ENCODE measurements around the gene LTK. TPM values are rescaled to one million over a fixed set of nuclear protein-coding genes. Genes with fewer than 3 reads are reported as not detected.

The LTK gene
- total and polyA plus RNA-seq, 2 of the 8 experiments (the other 6 are each of a cell fraction or from before 2014, with no cell fraction given), result 0.05 to 0.19 TPM

- no peak overlapping the region for H2BK15ac ChIP-seq (ENCODE audit: low read length)
- no peak overlapping the region for H2BK120ac ChIP-seq (replicated peaks; ENCODE audit: low read depth, low read length)
- H3K23me2 ChIP-seq (ENCODE audit: low read depth, low read length), result peaks cover 15% of the 10 kb centered on the region
- H2BK20ac ChIP-seq (ENCODE audit: low read length), result no peak overlapping the region
- no peak overlapping the region for H3K4ac ChIP-seq (replicated peaks; ENCODE audit: insufficient read length, low read depth, low read length)
- no peak overlapping the region for H2BK12ac ChIP-seq (ENCODE audit: low read depth, low read length)
- H2AK5ac ChIP-seq (ENCODE audit: low read depth, low read length), result no peak overlapping the region
- H3K4me2 ChIP-seq (ENCODE audit: insufficient read depth in 1 of 2, low read depth in 2 of 2, low read length in 2 of 2), result peak overlapping the region; percentile 90 to 96
- H3K4me1 ChIP-seq (replicated peaks in 1 of 4; ENCODE audit: control insufficient read depth in 3 of 4, insufficient read depth in 4 of 4, low read length in 3 of 4), result peaks cover 0 to 26% (median 13%) of the 10 kb centered on the region in 4 experiments; a peak in 5 of 7 replicates
- peaks cover 32 to 73% (median 62%) of the 10 kb centered on the region in 4 experiments for H3K27me3 ChIP-seq (replicated peaks in 1 of 4; ENCODE audit: control insufficient read depth in 3 of 4, extremely low read depth in 1 of 4, insufficient read depth in 3 of 4, low read length in 3 of 4)
- no peak overlapping the region for H4K8ac ChIP-seq (ENCODE audit: extremely low read depth, insufficient read depth, low read length)
- WGBS, 2 experiments (ENCODE audit: extremely low coverage in 1 of 2, insufficient coverage in 1 of 2, insufficient read length in 1 of 2, insufficient replicate concordance in 2 of 2, low coverage in 1 of 2, low lambda C conversion rate in 2 of 2, missing lambda C conversion rate in 1 of 2), result 2% methylated on average over 10 of the region's 56 CpGs; no CpG with 5 or more reads in 1 of the 2 experiments
- peaks cover 0 to 8% (median 0%) of the 10 kb centered on the region in 4 experiments; a peak in 1 of 8 replicates for H3K36me3 ChIP-seq (ENCODE audit: control insufficient read depth in 2 of 4, insufficient read depth in 4 of 4, low read length in 3 of 4)
- no peak overlapping the region for H2AFZ ChIP-seq (ENCODE audit: low read length)
- no peaks in the 10 kb centered on the region for H3K79me2 ChIP-seq (ENCODE audit: control insufficient read depth in 1 of 2, insufficient read depth in 2 of 2, low read length in 2 of 2)
- ChIA-PET POLR2A (ENCODE audit: partially characterized antibody) (interaction anchor here (1.1 to 2.5 kb wide), 3 partner anchors 10 to 18 kb away, joined by 6 to 19 read pairs (median 6); partner anchors contain the start of gene ITPKA), CTCF (ENCODE audit: partially characterized antibody) (interaction anchor here (0.6 to 2.3 kb wide), 6 partner anchors 14 to 251 kb away, joined by 3 to 7 read pairs (median 4); no protein-coding TSS in a partner anchor)
- H3K4me3 ChIP-seq (ENCODE audit: extremely low read depth in 1 of 4, insufficient read depth in 2 of 4, low read depth in 3 of 4, low read length in 4 of 4), result peak overlapping the region in 3 of 4 experiments; percentile 9 to 65 (median 15); a peak in 6 of 8 replicates
- H3K9ac ChIP-seq (replicated peaks in 1 of 4; ENCODE audit: extremely low read depth in 1 of 4, low read depth in 3 of 4, low read length in 3 of 4), result no peak overlapping the region
- no peak overlapping the region for H3K56ac ChIP-seq (replicated peaks; ENCODE audit: insufficient read length, low read depth, low read length)
- H2BK5ac ChIP-seq (ENCODE audit: low read depth, low read length), result no peak overlapping the region
- FAIRE-seq (no peak), DNase-seq (ENCODE audit: low read depth in 1 of 2, low spot score in 2 of 2) (peak in 1 of 2 experiments; percentile 75)
- H3K27ac ChIP-seq (ENCODE audit: low read depth, low read length), result no peak overlapping the region
- H3K23ac ChIP-seq (ENCODE audit: insufficient read length), result no peak overlapping the region
- no peak overlapping the region; the same call in 1 of the 2 replicates for H3K18ac ChIP-seq (ENCODE audit: extremely low read depth, low read length)
- peaks cover 0 to 12% of the 10 kb centered on the region in 2 experiments for H4K20me1 ChIP-seq (replicated peaks in 1 of 2; ENCODE audit: control insufficient read depth in 1 of 2, insufficient read depth in 2 of 2, low read length in 2 of 2)
- H4K91ac ChIP-seq (replicated peaks; ENCODE audit: insufficient read length, low read length), result no peak overlapping the region
- no peak overlapping the region for H4K5ac ChIP-seq (ENCODE audit: insufficient read length, low read depth, low read length)
- H3K79me1 ChIP-seq (ENCODE audit: low read depth, low read length), result no peaks in the 10 kb centered on the region
- H3K9me3 ChIP-seq (ENCODE audit: insufficient read depth in 2 of 2, low read depth in 1 of 2, low read length in 1 of 2), result no peaks in the 10 kb centered on the region
- H3K14ac ChIP-seq (ENCODE audit: insufficient read length), result no peak overlapping the region
- TF ChIP-seq SUZ12 (IDR thresholded peaks at IDR 0.05; ENCODE audit: low read length), result peak; percentile 82
- TF ChIP-seq TBP (IDR thresholded peaks at IDR 0.05; ENCODE audit: low read depth, low read length), result no peak
- TF ChIP-seq JUN (IDR thresholded peaks at IDR 0.05; ENCODE audit: low read depth, low read length), result no peak
- peak; percentile 61 for TF ChIP-seq KDM4A (IDR thresholded peaks at IDR 0.05; ENCODE audit: low read depth, low read length, severe bottlenecking)
- TF ChIP-seq KDM1A (IDR thresholded peaks at IDR 0.05; ENCODE audit: borderline replicate concordance, low read length), result no peak
- TF ChIP-seq CBX8 (IDR thresholded peaks at IDR 0.05; ENCODE audit: borderline replicate concordance, low read depth, low read length), result no peak
- TF ChIP-seq CBX5 (IDR thresholded peaks at IDR 0.05; ENCODE audit: low read depth, low read length), result no peak
- no peak for TF ChIP-seq JUND (IDR thresholded peaks at IDR 0.05; ENCODE audit: low read length)
- TF ChIP-seq EZH2 (IDR thresholded peaks at IDR 0.05; ENCODE audit: low read depth, low read length, severe bottlenecking), result peak; percentile 58
- TF ChIP-seq SIRT6 (IDR thresholded peaks at IDR 0.05; ENCODE audit: low read length), result no peak
- TF ChIP-seq EP300 (IDR thresholded peaks at IDR 0.05; ENCODE audit: borderline replicate concordance in 1 of 2, low read depth in 2 of 2, low read length in 2 of 2), result no peak
- no peak for TF ChIP-seq POLR2AphosphoS5 (IDR thresholded peaks at IDR 0.05; ENCODE audit: low read depth, low read length)
- no peak for TF ChIP-seq BACH1 (IDR thresholded peaks at IDR 0.05; ENCODE audit: low read length)
Observed at GRCh38 chr15:41511331-41511898, 2.2 kb downstream of the LTK start.

All from H1 (cell line).